ENCODE data around the gene CNOT2.

DNA sequence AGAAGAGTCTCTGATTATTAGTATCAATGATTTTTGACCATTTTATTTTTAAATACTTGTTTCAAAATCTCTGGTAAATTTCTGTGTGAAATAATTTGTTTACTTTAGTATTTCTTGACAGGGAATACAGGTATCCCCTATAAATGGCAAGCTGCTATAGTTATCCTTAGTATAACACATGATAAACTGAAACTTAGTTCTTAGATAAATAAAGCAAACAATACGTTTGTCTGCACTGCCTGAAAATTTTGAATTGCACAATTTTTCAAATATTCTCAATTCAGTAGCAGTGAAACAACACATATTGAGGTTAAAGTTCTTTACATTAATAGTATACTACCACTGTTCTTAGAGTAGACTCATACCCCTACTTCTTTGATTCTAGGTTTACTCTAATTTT, 26.9 kb downstream of the CNOT2 start:
- TF ChIP-seq, protein P1, sequence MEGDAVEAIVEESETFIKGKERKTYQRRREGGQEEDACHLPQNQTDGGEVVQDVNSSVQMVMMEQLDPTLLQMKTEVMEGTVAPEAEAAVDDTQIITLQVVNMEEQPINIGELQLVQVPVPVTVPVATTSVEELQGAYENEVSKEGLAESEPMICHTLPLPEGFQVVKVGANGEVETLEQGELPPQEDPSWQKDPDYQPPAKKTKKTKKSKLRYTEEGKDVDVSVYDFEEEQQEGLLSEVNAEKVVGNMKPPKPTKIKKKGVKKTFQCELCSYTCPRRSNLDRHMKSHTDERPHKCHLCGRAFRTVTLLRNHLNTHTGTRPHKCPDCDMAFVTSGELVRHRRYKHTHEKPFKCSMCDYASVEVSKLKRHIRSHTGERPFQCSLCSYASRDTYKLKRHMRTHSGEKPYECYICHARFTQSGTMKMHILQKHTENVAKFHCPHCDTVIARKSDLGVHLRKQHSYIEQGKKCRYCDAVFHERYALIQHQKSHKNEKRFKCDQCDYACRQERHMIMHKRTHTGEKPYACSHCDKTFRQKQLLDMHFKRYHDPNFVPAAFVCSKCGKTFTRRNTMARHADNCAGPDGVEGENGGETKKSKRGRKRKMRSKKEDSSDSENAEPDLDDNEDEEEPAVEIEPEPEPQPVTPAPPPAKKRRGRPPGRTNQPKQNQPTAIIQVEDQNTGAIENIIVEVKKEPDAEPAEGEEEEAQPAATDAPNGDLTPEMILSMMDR (IDR thresholded peaks at IDR 0.05 in 4 of 5, conservative IDR thresholded peaks at IDR 0.05 in 1 of 5) = no peak
- no peak for TF ChIP-seq POLR2A (IDR thresholded peaks at IDR 0.05)

Measured in gastrocnemius medialis (tissue), 4 donors.